ENCODE data around the gene ERFE. TPM values are rescaled to one million over a fixed set of nuclear protein-coding genes. Genes with fewer than 3 reads are reported as not detected.

Gene ERFE
- total RNA-seq, 4 donors from 2014 or later: not detected

- DNase-seq (ENCODE audit: low spot score in 2 of 2): no peak
- no peaks in the 10 kb centered on the region for H3K9me3 ChIP-seq
- H3K27me3 ChIP-seq: no peaks in the 10 kb centered on the region
- H3K36me3 ChIP-seq: peaks cover 99% of the 10 kb centered on the region
- no peak overlapping the region for H3K4me3 ChIP-seq
- H3K27ac ChIP-seq: no peak overlapping the region
- WGBS: 89% methylated on average over 4 of the region's 4 CpGs
- H3K4me1 ChIP-seq: no peaks in the 10 kb centered on the region
- TF ChIP-seq EP300 (IDR thresholded peaks at IDR 0.05) (no peak), CTCF (IDR thresholded peaks at IDR 0.05) (no peak), POLR2AphosphoS5 (IDR thresholded peaks at IDR 0.05) (no peak), POLR2A (IDR thresholded peaks at IDR 0.05) (no peak)
These were observed 25.1 kb downstream of the ERFE start for GRCh38 chr2:238183821-238184220.

- no peak overlapping the region for H3K27ac ChIP-seq
- H3K4me1 ChIP-seq: no peaks in the 10 kb centered on the region
- no peak overlapping the region for H3K4me3 ChIP-seq
- H3K9me3 ChIP-seq: no peaks in the 10 kb centered on the region
- H3K36me3 ChIP-seq: peaks cover 98% of the 10 kb centered on the region
- H3K27me3 ChIP-seq: no peaks in the 10 kb centered on the region
- TF ChIP-seq POLR2A (IDR thresholded peaks at IDR 0.05) (no peak), CTCF (IDR thresholded peaks at IDR 0.05) (no peak), POLR2AphosphoS5 (IDR thresholded peaks at IDR 0.05) (no peak), EP300 (IDR thresholded peaks at IDR 0.05) (no peak)
- DNase-seq (ENCODE audit: low spot score in 2 of 2): no peak
- 90% methylated on average over 17 of the region's 17 CpGs for WGBS
These were observed 29.1 kb downstream of the ERFE start for GRCh38 chr2:238187618-238188548.

GRCh38 chr2:238190445-238190844 lies 31.7 kb downstream of the ERFE start:
- no peak for TF ChIP-seq CTCF (IDR thresholded peaks at IDR 0.05)
- no peak for TF ChIP-seq EP300 (IDR thresholded peaks at IDR 0.05)
- TF ChIP-seq POLR2A (IDR thresholded peaks at IDR 0.05): no peak
- no peak for TF ChIP-seq POLR2AphosphoS5 (IDR thresholded peaks at IDR 0.05)
- no peak overlapping the region for H3K27ac ChIP-seq
- no peaks in the 10 kb centered on the region for H3K4me1 ChIP-seq
- peaks cover 91% of the 10 kb centered on the region for H3K36me3 ChIP-seq
- DNase-seq (ENCODE audit: low spot score in 2 of 2): no peak
- H3K9me3 ChIP-seq: no peaks in the 10 kb centered on the region
- H3K4me3 ChIP-seq: no peak overlapping the region
- no peaks in the 10 kb centered on the region for H3K27me3 ChIP-seq
- 96% methylated on average over 2 of the region's 2 CpGs for WGBS

GRCh38 chr2:238202326-238203093 lies 43.7 kb downstream of the ERFE start:
- Histone ChIP-seq H3K36me3 (no peaks in the 10 kb centered on the region), H3K4me1 (peaks cover 31% of the 10 kb centered on the region), H3K27me3 (no peaks in the 10 kb centered on the region), H3K9me3 (no peaks in the 10 kb centered on the region), H3K4me3 (peak overlapping the region; percentile 71), H3K27ac (peak overlapping the region; percentile 99)
- no peak for DNase-seq (ENCODE audit: low spot score in 2 of 2)
- 11% methylated on average over 15 of the region's 27 CpGs for WGBS
- TF ChIP-seq CTCF (IDR thresholded peaks at IDR 0.05) (no peak), POLR2A (IDR thresholded peaks at IDR 0.05) (no peak), EP300 (IDR thresholded peaks at IDR 0.05) (no peak), POLR2AphosphoS5 (IDR thresholded peaks at IDR 0.05) (no peak)

Data from suprapubic skin (tissue), 4 donors.